ENCODE results near the gene SASH1.

DNA sequence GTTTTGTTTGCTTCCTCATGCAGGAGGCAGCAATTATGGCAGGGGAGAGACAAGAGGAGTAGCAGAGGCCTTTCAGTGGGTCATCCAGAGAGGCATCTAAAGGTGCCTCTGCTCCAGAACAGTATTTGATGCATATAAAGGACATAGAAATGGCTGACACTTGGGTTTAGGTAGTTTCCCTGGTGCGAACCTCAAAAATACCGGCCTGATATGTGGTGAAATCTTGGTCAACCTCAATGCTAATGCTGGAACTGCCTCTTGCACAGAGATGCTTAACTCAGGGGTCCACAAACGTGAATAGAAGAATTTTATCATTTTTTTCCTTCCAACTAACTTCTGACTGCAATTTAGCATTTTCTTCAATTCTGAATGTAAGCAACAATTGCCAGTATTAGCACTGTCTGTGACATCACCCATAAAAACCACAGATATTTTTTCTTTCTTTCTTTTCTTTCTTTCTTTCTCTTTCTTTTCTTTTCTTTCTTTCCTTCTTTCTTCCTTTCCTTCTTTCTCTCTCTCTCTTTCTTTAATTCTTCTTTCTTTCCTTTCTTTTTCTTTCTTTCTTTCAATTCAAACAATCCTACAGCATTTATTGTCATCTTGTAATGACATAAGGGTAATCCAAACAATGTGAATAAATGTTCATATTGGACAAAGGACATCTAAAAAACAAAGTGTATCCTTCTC lies 224.2 kb downstream of the SASH1 start:
- no peak for TF ChIP-seq EZH2 (IDR thresholded peaks at IDR 0.05; ENCODE audit: insufficient read depth, poor library complexity, severe bottlenecking)
- TF ChIP-seq EZH2phosphoT487 (IDR thresholded peaks at IDR 0.05; ENCODE audit: insufficient read depth, low read depth), result no peak

Measured in GM23248 (cell line).